Neuronal stem cell (in vitro differentiated cells): ENCODE results near the gene EXOC3.
A peak's percentile ranks its signal among the peaks of the same experiment; 100 is the strongest.

ENCODE experiments used
- DNase-seq: peaks from one replicate; pipeline ENCODE4 v3.0.0-alpha.2; 2013; ENCODE audit warnings: low spot score
- H2AFZ ChIP-seq: one replicate; pipeline ENCODE4 v1.6.1; 2013; ENCODE audit warnings: mild to moderate bottlenecking, low read length, inconsistent platforms
- H2AK5ac ChIP-seq: 2 replicates; pipeline ENCODE4 v1.6.1; 2013; ENCODE audit warnings: low read depth, mild to moderate bottlenecking, inconsistent platforms, low read length, moderate library complexity, mixed read lengths
- H2BK120ac ChIP-seq: 2 replicates; pipeline ENCODE4 v1.6.1; 2013; ENCODE audit warnings: low read depth, mild to moderate bottlenecking, inconsistent platforms, low read length, moderate library complexity, mixed read lengths
- H2BK12ac ChIP-seq: one replicate; pipeline ENCODE4 v1.6.1; 2013; ENCODE audit warnings: low read length, inconsistent platforms
- H2BK15ac ChIP-seq: 2 replicates; pipeline ENCODE4 v1.6.1; 2013; ENCODE audit warnings: mild to moderate bottlenecking, low read length, inconsistent platforms, mixed read lengths
- H2BK5ac ChIP-seq: one replicate; pipeline ENCODE4 v1.6.1; 2013; ENCODE audit warnings: inconsistent platforms, mild to moderate bottlenecking, low read length, moderate library complexity
- H3K14ac ChIP-seq: one replicate; pipeline ENCODE4 v1.6.1; 2013; ENCODE audit warnings: low read length, inconsistent platforms
- H3K18ac ChIP-seq: 2 replicates; pipeline ENCODE4 v1.6.1; 2013; ENCODE audit warnings: low read length, inconsistent platforms
- H3K23ac ChIP-seq: 2 replicates; pipeline ENCODE4 v1.6.1; 2013; ENCODE audit warnings: low read depth, mild to moderate bottlenecking, mixed read lengths, low read length, inconsistent platforms; ENCODE audit not compliant: poor library complexity
- H3K27ac ChIP-seq: replicated peaks from 3 replicates; pipeline ENCODE4 v1.5.1; 2013; ENCODE audit warnings: low read length, inconsistent platforms
- H3K27me3 ChIP-seq, 3 experiments: 2 replicates each; pipeline ENCODE4 v1.6.1; 2013; ENCODE audit warnings: low read length in 3 of 3, mild to moderate bottlenecking in 2 of 3, inconsistent platforms in 1 of 3, low read depth in 1 of 3, mixed read lengths in 1 of 3, moderate library complexity in 1 of 3; ENCODE audit not compliant: control insufficient read depth in 3 of 3, insufficient read depth in 3 of 3
- H3K36me3 ChIP-seq, 2 donors: replicated peaks in 1 of 2; 2 replicates each; pipeline ENCODE4 v1.6.1; 2013; ENCODE audit warnings: low read length in 2 of 2; ENCODE audit not compliant: control insufficient read depth in 2 of 2, insufficient read depth in 2 of 2
- H3K4ac ChIP-seq: 2 replicates; pipeline ENCODE4 v1.6.1; 2013; ENCODE audit warnings: inconsistent platforms, mild to moderate bottlenecking, low read length, moderate library complexity
- H3K4me1 ChIP-seq, 2 donors: 1 replicate in 1 of 2; 2 replicates in 1 of 2; pipeline ENCODE4 v1.6.1; 2013; ENCODE audit warnings: low read length in 2 of 2, low read depth in 1 of 2; ENCODE audit not compliant: control insufficient read depth in 2 of 2, insufficient read depth in 1 of 2
- H3K4me2 ChIP-seq: one replicate; pipeline ENCODE4 v1.6.1; 2013; ENCODE audit warnings: mild to moderate bottlenecking, low read length, inconsistent platforms; ENCODE audit not compliant: insufficient read depth, poor library complexity, severe bottlenecking
- H3K4me3 ChIP-seq, 2 donors: 2 replicates each; pipeline ENCODE4 v1.5.1; 2013; ENCODE audit warnings: low read length in 2 of 2, mild to moderate bottlenecking in 2 of 2, inconsistent platforms in 1 of 2, moderate library complexity in 1 of 2
- H3K79me1 ChIP-seq: one replicate; pipeline ENCODE4 v1.6.1; 2013; ENCODE audit warnings: low read depth, mild to moderate bottlenecking, inconsistent platforms, low read length, moderate library complexity
- H3K9ac ChIP-seq: one replicate; pipeline ENCODE4 v1.6.1; 2013; ENCODE audit warnings: mild to moderate bottlenecking, low read depth, low read length, inconsistent platforms; ENCODE audit not compliant: poor library complexity
- H3K9me3 ChIP-seq, 2 donors: replicated peaks in 1 of 2; 2 replicates each; pipeline versions ENCODE3 to v1.6.1; 2013; ENCODE audit warnings: low read length in 2 of 2, mild to moderate bottlenecking in 2 of 2, inconsistent platforms in 1 of 2, low read depth in 1 of 2, mixed read lengths in 1 of 2, moderate library complexity in 1 of 2; ENCODE audit not compliant: control insufficient read depth in 2 of 2, insufficient read depth in 1 of 2
- H4K8ac ChIP-seq: one replicate; pipeline ENCODE4 v1.6.1; 2013; ENCODE audit warnings: low read depth, mild to moderate bottlenecking, inconsistent platforms, low read length, moderate library complexity
- H4K91ac ChIP-seq: one replicate; pipeline ENCODE4 v1.6.1; 2013; ENCODE audit warnings: low read length, low read depth, mild to moderate bottlenecking, inconsistent platforms; ENCODE audit not compliant: poor library complexity
- WGBS, 2 donors: extraction: QIAGEN DNeasy Blood & Tissue Kit; methylation state at CpG; one replicate each; pipeline ENCODE4 v1.1.7; 2013; ENCODE audit warnings: missing lambda C conversion rate in 2 of 2, mixed read lengths in 1 of 2; ENCODE audit not compliant: insufficient read length in 2 of 2, insufficient replicate concordance in 1 of 2; ENCODE audit errors: extremely low coverage in 2 of 2; 5-methylcytosine and 5-hydroxymethylcytosine counted together

EXOC3 gene

GRCh38 chr5:415928-416635, 26.9 kb upstream of the EXOC3 start:
- H3K23ac ChIP-seq = peak overlapping the region; percentile 98
- peak overlapping the region; percentile 97 for H4K8ac ChIP-seq
- peak overlapping the region; percentile 99 for H2AK5ac ChIP-seq
- peak overlapping the region; percentile 87 for H3K9ac ChIP-seq
- peak overlapping the region; percentile 88 for H2BK5ac ChIP-seq
- peak overlapping the region; percentile 86 for H2BK15ac ChIP-seq
- peak overlapping the region; percentile 96 for H3K4ac ChIP-seq
- H3K27ac ChIP-seq = peak overlapping the region; percentile 80
- whole genome bisulfite sequencing, 2 donors = no CpG with 5 or more reads among the region's 24 CpGs
- H3K18ac ChIP-seq = peak overlapping the region; percentile 99
- no peaks in the 10 kb centered on the region for H3K27me3 ChIP-seq
- H4K91ac ChIP-seq = peak overlapping the region; percentile 90
- H2BK120ac ChIP-seq = no peak overlapping the region
- peak overlapping the region; percentile 95 for H3K14ac ChIP-seq
- H3K4me3 ChIP-seq = no peak overlapping the region
- H2AFZ ChIP-seq = peak overlapping the region; percentile 70
- no peak for DNase-seq
- peak overlapping the region; percentile 78 for H2BK12ac ChIP-seq
- H3K36me3 ChIP-seq = no peaks in the 10 kb centered on the region
- H3K4me1 ChIP-seq = peaks cover 7 to 20% of the 10 kb centered on the region in 2 donors
- no peaks in the 10 kb centered on the region for H3K79me1 ChIP-seq
- peaks cover 0 to 3% of the 10 kb centered on the region in 2 donors for H3K9me3 ChIP-seq
- H3K4me2 ChIP-seq = no peak overlapping the region

- Histone ChIP-seq H3K36me3 (no peaks in the 10 kb centered on the region), H2AK5ac (no peak overlapping the region), H3K79me1 (no peaks in the 10 kb centered on the region), H3K4me1 (peaks cover 9 to 20% of the 10 kb centered on the region in 2 donors), H3K27me3 (no peaks in the 10 kb centered on the region), H3K14ac (no peak overlapping the region), H2BK120ac (no peak overlapping the region), H2BK5ac (peak overlapping the region; percentile 88), H3K9ac (no peak overlapping the region), H2AFZ (peak overlapping the region; percentile 70), H3K4ac (peak overlapping the region; percentile 96), H2BK12ac (no peak overlapping the region), H2BK15ac (no peak overlapping the region), H3K4me2 (no peak overlapping the region), H4K8ac (no peak overlapping the region), H3K18ac (peak overlapping the region; percentile 6), H3K27ac (no peak overlapping the region), H4K91ac (no peak overlapping the region), H3K4me3 (no peak overlapping the region), H3K23ac (no peak overlapping the region), H3K9me3 (peaks cover 0 to 3% of the 10 kb centered on the region in 2 donors)
- DNase-seq = no peak
- no CpG with 5 or more reads among the region's 14 CpGs for WGBS, 2 donors
Observed at GRCh38 chr5:416636-416960, 26.4 kb upstream of the EXOC3 start.

- H3K27me3 ChIP-seq = no peaks in the 10 kb centered on the region
- H3K14ac ChIP-seq = peak overlapping the region; percentile 4
- H2BK120ac ChIP-seq = no peak overlapping the region
- no peak overlapping the region for H2BK12ac ChIP-seq
- H4K91ac ChIP-seq = no peak overlapping the region
- H3K4me3 ChIP-seq = no peak overlapping the region
- H3K4me1 ChIP-seq = peaks cover 9 to 20% of the 10 kb centered on the region in 2 donors
- no peak overlapping the region for H3K18ac ChIP-seq
- H2AFZ ChIP-seq = no peak overlapping the region
- H3K36me3 ChIP-seq = no peaks in the 10 kb centered on the region
- no peaks in the 10 kb centered on the region for H3K79me1 ChIP-seq
- no peak overlapping the region for H3K4ac ChIP-seq
- no peak overlapping the region for H4K8ac ChIP-seq
- H2AK5ac ChIP-seq = no peak overlapping the region
- H3K9ac ChIP-seq = no peak overlapping the region
- WGBS, 2 donors = no CpG with 5 or more reads among the region's 14 CpGs
- no peak for DNase-seq
- H3K4me2 ChIP-seq = no peak overlapping the region
- H3K27ac ChIP-seq = no peak overlapping the region
- no peak overlapping the region for H2BK15ac ChIP-seq
- peaks cover 0 to 3% of the 10 kb centered on the region in 2 donors for H3K9me3 ChIP-seq
- H3K23ac ChIP-seq = no peak overlapping the region
- H2BK5ac ChIP-seq = no peak overlapping the region
Observed at GRCh38 chr5:417301-418161, 25.4 kb upstream of the EXOC3 start.
